ENCODE results near the gene DGKB.

GRCh38 chr7:14324767-14325166, 577.8 kb downstream of the DGKB start:
- TF ChIP-seq CTCF (conservative IDR thresholded peaks at IDR 0.05; ENCODE audit: low read depth, low read length) (no peak), EZH2 (IDR thresholded peaks at IDR 0.05; ENCODE audit: borderline replicate concordance, low read depth, low read length, poor library complexity, severe bottlenecking) (no peak)
